GM12873 (cell line): ENCODE data around the gene GCC2.

Source experiments
- TF ChIP-seq, protein P1 (sequence below): IDR thresholded peaks from 2 replicates; pipeline ENCODE4 v1.5.1; 2012; ENCODE audit warnings: low read depth, mild to moderate bottlenecking, moderate library complexity, low read length, control low read depth; ENCODE audit not compliant: insufficient read depth; ENCODE audit errors: missing control alignments

The GCC2 gene

DNA sequence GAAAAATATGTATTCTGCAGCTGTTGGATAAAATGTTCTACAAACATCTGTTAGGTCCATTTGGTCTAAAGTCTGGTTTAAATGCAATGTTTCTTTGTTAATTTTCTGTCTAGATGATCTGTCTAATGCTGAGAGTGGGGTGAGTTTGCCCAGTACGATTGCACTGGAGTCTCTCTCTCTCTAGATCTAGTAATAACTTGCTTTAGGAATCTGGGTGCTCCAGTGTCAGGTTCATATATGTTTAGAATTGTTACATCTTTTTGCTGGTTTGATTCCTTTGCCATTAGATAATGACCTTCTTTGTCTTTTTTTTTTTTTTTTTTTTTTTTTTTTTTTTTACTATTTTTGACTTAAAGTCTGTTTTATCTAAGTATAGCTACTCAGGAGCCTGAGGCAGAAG is 10.4 kb downstream of the GCC2 start:
- TF ChIP-seq, protein P1, sequence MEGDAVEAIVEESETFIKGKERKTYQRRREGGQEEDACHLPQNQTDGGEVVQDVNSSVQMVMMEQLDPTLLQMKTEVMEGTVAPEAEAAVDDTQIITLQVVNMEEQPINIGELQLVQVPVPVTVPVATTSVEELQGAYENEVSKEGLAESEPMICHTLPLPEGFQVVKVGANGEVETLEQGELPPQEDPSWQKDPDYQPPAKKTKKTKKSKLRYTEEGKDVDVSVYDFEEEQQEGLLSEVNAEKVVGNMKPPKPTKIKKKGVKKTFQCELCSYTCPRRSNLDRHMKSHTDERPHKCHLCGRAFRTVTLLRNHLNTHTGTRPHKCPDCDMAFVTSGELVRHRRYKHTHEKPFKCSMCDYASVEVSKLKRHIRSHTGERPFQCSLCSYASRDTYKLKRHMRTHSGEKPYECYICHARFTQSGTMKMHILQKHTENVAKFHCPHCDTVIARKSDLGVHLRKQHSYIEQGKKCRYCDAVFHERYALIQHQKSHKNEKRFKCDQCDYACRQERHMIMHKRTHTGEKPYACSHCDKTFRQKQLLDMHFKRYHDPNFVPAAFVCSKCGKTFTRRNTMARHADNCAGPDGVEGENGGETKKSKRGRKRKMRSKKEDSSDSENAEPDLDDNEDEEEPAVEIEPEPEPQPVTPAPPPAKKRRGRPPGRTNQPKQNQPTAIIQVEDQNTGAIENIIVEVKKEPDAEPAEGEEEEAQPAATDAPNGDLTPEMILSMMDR = no peak

DNA sequence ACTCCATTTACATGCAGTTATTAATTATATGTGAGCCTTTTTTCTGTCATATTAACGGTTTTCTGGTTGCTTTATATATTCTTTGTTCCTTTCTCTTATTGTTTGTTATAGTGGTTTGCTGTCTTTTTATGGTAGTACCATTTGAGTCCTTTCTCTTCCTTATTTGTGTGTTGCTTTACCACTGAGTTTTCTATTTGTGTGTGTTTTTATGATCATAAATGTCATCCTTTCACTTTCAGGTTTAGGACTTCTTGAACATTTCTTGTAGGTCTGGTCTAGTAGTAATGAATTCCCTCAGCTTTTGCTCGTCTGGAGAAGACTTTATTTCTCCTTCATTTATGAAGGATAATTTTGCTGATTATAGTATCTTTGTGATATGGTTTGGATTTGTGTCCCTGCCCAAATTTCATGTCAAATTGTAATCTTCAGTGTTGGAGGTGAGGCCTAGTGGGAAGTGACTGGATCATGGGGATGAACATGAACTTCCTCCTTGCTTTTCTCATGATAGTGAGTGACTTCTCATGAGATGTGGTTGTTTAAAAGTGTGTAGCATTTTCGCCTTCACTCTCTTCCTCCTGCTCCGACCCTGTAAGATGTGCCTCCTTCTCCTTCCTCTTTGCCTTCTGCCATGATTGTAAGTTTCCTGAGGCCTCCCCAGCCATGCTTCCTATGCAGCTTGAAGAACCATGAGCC is 11.5 kb downstream of the GCC2 start:
- TF ChIP-seq, protein P1 = no peak

DNA sequence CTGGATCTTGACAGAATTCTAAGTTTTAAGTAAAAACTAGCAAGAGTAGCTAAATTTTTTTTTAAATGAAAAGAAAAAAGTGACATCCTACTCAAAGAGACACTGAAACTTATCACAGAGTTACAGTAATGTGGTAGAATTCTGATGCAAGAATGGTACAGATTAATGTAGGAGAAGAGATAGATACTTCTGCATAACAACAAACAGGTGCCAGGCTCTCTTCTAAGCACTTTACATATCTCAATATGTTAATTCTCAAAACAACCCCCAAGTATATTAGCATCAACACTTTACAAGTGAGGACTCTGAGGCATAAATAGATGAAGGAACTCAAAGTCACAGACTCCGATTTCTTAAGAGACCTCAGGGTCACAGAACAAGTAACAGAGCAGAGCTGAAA is 28.1 kb downstream of the GCC2 start:
- TF ChIP-seq, protein P1 = no peak

DNA sequence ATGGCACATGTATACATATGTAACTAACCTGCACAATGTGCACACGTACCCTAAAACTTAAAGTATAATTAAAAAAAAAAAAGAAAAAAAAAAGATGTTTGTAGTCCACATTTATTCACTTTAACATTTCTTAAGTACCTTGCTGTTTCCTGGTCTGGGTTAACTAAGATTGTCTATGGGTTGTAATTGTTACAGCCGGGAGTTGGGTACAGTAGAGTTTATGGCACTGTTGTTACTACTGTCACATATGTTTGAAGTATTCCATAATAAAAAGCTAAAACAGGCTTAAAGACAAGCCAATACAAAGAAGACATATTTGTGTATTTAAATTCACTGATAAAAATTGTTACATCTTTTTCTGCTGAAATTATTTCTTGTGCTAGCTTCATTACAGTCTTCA is 36.2 kb downstream of the GCC2 start:
- TF ChIP-seq, protein P1 = no peak

DNA sequence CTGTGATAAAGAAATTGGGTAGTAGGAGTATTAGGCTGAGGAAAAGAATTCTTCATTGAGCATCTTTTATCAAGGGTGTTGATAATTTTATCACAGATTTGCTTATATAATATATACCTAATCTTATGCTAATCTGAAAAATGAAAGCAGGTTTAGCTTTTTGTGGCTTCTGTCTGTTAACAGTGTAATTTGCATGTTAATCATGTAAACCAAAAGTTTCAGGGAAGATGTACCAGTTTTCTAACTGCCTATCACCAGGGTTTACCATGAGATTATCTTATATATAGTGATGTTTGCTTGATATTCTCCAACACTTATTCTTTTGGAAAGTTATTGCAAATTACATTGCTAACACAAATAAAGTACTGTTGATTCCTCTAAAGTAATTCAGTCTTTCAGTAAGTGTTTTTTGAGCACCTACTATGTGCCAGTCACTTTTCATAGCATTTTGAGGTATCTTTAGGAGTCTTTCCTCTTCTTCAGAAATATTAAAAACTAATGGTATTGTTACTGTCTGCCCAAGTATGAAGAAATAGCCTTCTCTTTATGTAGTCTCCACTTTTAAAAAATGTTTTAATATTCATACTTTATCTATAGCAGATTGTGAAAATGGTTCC is 41.6 kb downstream of the GCC2 start:
- TF ChIP-seq, protein P1 = no peak

DNA sequence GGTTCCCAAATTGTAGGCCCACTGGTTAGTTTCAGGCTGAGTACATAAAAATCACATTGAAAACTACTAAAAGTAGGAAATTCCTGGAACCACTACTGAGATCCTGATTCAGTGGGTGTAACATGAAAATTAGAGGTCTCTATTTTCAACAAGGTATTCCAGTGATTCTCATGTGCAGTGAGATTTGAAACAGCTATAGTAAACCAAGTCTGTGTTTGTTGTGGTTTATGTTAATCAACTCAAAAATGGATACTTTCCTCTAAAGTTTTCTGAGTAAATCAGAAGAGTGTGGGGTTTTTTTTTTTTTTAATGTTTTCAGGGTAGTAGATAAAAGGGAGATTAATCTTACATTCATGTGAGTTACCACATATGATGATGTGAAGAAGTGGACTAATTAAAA is 42.8 kb downstream of the GCC2 start:
- TF ChIP-seq, protein P1 = no peak

DNA sequence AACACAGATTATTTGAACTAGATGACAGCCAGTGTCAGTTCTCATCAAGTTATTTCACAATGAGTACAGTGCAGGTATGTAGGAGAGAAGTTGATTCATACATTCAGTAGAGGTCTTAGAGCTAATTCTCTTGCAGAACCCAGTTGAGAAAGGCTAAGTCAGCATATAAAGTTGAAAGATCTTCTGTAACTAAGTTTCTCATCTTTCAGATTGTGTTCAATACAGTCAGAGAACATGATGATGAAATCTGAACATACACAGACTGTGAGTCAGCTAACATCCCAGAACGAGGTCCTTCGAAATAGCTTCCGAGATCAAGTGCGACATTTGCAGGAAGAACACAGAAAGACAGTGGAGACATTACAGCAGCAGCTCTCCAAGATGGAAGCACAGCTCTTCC is 43.4 kb downstream of the GCC2 start:
- TF ChIP-seq, protein P1 = no peak
